Vagina (tissue), 2 donors: ENCODE results near the gene HRH1.

Experiments
- CTCF ChIP-seq, 3 experiments: fragments of 450-650 bp in 2 of 3; fragments of 200-600 bp in 1 of 3; sonication (generic) in 1 of 3; IDR thresholded peaks; one replicate each; pipeline ENCODE4 v1.5.1; 2017 to 2019; ENCODE audit warnings: antibody characterized with exemption in 3 of 3, mild to moderate bottlenecking in 2 of 3, moderate library complexity in 2 of 3
- POLR2A ChIP-seq, 2 donors: fragments of 450-650 bp; IDR thresholded peaks; one replicate each; pipeline ENCODE4 v1.6.1; 2017; ENCODE audit warnings: antibody characterized with exemption in 2 of 2, mild to moderate bottlenecking in 2 of 2, moderate library complexity in 2 of 2
- POLR2AphosphoS5 ChIP-seq, 2 donors: sonication (generic); formaldehyde crosslinking; IDR thresholded peaks; one replicate each; pipeline ENCODE4 v1.9.0; 2017; ENCODE audit warnings: antibody characterized with exemption in 2 of 2, mild to moderate bottlenecking in 2 of 2, low read depth in 1 of 2; ENCODE audit not compliant: insufficient read depth in 1 of 2

- TF ChIP-seq CTCF (IDR thresholded peaks at IDR 0.05), result no peak
- TF ChIP-seq POLR2A (IDR thresholded peaks at IDR 0.05), result no peak
- TF ChIP-seq POLR2AphosphoS5 (IDR thresholded peaks at IDR 0.05; ENCODE audit: insufficient read depth in 1 of 2, low read depth in 1 of 2), result no peak
Observed at GRCh38 chr3:11173828-11174465, 19.7 kb downstream of the HRH1 start.
